ENCODE data around the gene HPSE. TPM values are rescaled to one million over a fixed set of nuclear protein-coding genes. Genes with fewer than 3 reads are reported as not detected.

HPSE gene
- total and polyA plus RNA-seq, 9 of the 15 experiments (the other 6 are each of a cell fraction or from before 2014, with no cell fraction given): 0.01 to 0.42 (median 0.14) TPM; not detected in 1

GRCh38 chr4:83364312-83364711 lies 29.7 kb upstream of the HPSE start:
- DNase-seq (ENCODE audit: extremely low read depth in 1 of 4, low spot score in 3 of 4): peak in 3 of 4 experiments; percentile 18 to 40 (median 24)
- no peak overlapping the region for H3K27ac ChIP-seq (ENCODE audit: extremely low read depth, low read depth, low read length)
- H3K9me3 ChIP-seq (replicated peaks; ENCODE audit: control insufficient read depth, insufficient read depth, low read depth, low read length): no peaks in the 10 kb centered on the region
- peak; percentile 40 for ATAC-seq
- POLR2A ChIA-PET: interaction anchor here (0.5 to 0.6 kb wide), 2 partner anchors 89 to 1970 kb away, joined by 3 to 4 read pairs; no protein-coding TSS in a partner anchor
- H3K9me1 ChIP-seq (ENCODE audit: control insufficient read depth, insufficient read depth, low read length): no peaks in the 10 kb centered on the region
- peak overlapping the region; percentile 21; the same call in 1 of the 2 replicates for H3K4me2 ChIP-seq (ENCODE audit: insufficient read depth, low read length)
- no TSS peak for BruUV-seq (replicated peaks)
- no peaks in the 10 kb centered on the region for H3K36me3 ChIP-seq (ENCODE audit: control insufficient read depth, insufficient read depth, low read length)
- no peak overlapping the region for H3K4me3 ChIP-seq
- WGBS (ENCODE audit: insufficient coverage, low coverage, missing lambda C conversion rate): 3% methylated on average over 3 of the region's 3 CpGs
- peaks cover 0 to 7% of the 10 kb centered on the region in 2 experiments; a peak in 2 of 5 replicates for H3K4me1 ChIP-seq (replicated peaks in 1 of 2; ENCODE audit: control insufficient read depth in 2 of 2, insufficient read depth in 2 of 2, low read length in 2 of 2)
- peak; percentile 15 for FAIRE-seq
- CTCF ChIA-PET (ENCODE audit: low intra/inter-chr PET ratio): no interaction called here
- intact Hi-C loops (cut with micrococcal nuclease) (loop anchor here (5.0 kb wide), 1 partner anchor 143 kb away; no protein-coding TSS in a partner anchor), in situ Hi-C loops (cut with MboI) (no loop called here)
- no peaks in the 10 kb centered on the region for H3K79me2 ChIP-seq (ENCODE audit: control insufficient read depth, insufficient read depth, low read length)
- H4K20me1 ChIP-seq (replicated peaks; ENCODE audit: control insufficient read depth, insufficient read depth, low read length): no peaks in the 10 kb centered on the region
- no peak overlapping the region for H2AFZ ChIP-seq (ENCODE audit: low read depth, low read length)
- peaks cover 0 to 10% of the 10 kb centered on the region in 2 experiments; a peak in 4 of 5 replicates for H3K27me3 ChIP-seq (ENCODE audit: control insufficient read depth in 2 of 2, insufficient read depth in 2 of 2, low read length in 2 of 2)
- H3K9ac ChIP-seq (ENCODE audit: insufficient read depth in 1 of 2, low read depth in 2 of 2, low read length in 2 of 2): no peak overlapping the region
- TF ChIP-seq ZBTB26 (CRISPR knock-in tag; IDR thresholded peaks at IDR 0.05): no peak
- TF ChIP-seq HDAC1 (IDR thresholded peaks at IDR 0.05): peak in 1 of 2 experiments; percentile 37; a peak in 1 of 4 replicates
- TF ChIP-seq ZNF584 (CRISPR knock-in tag; IDR thresholded peaks at IDR 0.05; ENCODE audit: low read depth): no peak
- TF ChIP-seq ZNF24 (IDR thresholded peaks at IDR 0.05): peak; percentile 90
- TF ChIP-seq GABPB2 (CRISPR knock-in tag; conservative IDR thresholded peaks at IDR 0.05): no peak
- TF ChIP-seq, protein P1, sequence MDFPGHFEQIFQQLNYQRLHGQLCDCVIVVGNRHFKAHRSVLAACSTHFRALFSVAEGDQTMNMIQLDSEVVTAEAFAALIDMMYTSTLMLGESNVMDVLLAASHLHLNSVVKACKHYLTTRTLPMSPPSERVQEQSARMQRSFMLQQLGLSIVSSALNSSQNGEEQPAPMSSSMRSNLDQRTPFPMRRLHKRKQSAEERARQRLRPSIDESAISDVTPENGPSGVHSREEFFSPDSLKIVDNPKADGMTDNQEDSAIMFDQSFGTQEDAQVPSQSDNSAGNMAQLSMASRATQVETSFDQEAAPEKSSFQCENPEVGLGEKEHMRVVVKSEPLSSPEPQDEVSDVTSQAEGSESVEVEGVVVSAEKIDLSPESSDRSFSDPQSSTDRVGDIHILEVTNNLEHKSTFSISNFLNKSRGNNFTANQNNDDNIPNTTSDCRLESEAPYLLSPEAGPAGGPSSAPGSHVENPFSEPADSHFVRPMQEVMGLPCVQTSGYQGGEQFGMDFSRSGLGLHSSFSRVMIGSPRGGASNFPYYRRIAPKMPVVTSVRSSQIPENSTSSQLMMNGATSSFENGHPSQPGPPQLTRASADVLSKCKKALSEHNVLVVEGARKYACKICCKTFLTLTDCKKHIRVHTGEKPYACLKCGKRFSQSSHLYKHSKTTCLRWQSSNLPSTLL (IDR thresholded peaks at IDR 0.05): no peak
- no peak for TF ChIP-seq ZC3H8 (IDR thresholded peaks at IDR 0.05)
- no peak for TF ChIP-seq SMC3 (conservative IDR thresholded peaks at IDR 0.05; ENCODE audit: insufficient read depth, low read depth, low read length)
- TF ChIP-seq PYGO2 (tag; IDR thresholded peaks at IDR 0.05): peak; percentile 63; the same call in 1 of the 2 replicates
- TF ChIP-seq HNRNPUL1 (IDR thresholded peaks at IDR 0.05; ENCODE audit: low read length): no peak
- peak; percentile 39; the same call in 1 of the 2 replicates for TF ChIP-seq JUND (IDR thresholded peaks at IDR 0.05; ENCODE audit: borderline replicate concordance, low read depth, low read length)
- TF ChIP-seq JUND (tag; IDR thresholded peaks at IDR 0.05; ENCODE audit: borderline replicate concordance, low read depth, low read length): peak; percentile 47; the same call in 1 of the 3 replicates
- TF ChIP-seq NEUROD1 (IDR thresholded peaks at IDR 0.05; ENCODE audit: borderline replicate concordance, low read depth, low read length, partially characterized antibody): no peak
- no peak for TF ChIP-seq SUPT5H (IDR thresholded peaks at IDR 0.05)
- no peak for TF ChIP-seq ZNF444 (CRISPR knock-in tag; IDR thresholded peaks at IDR 0.05)
- TF ChIP-seq FOXJ2 (tag; IDR thresholded peaks at IDR 0.05): peak; percentile 81
- TF ChIP-seq TBL1XR1 (IDR thresholded peaks at IDR 0.05; ENCODE audit: low read length in 2 of 2): peak in 1 of 2 experiments; percentile 67; a peak in 1 of 4 replicates
- peak; percentile 96 for TF ChIP-seq TEAD4 (IDR thresholded peaks at IDR 0.05; ENCODE audit: low read length)
- no peak for TF ChIP-seq TEAD4 (CRISPR knock-in tag; IDR thresholded peaks at IDR 0.05; ENCODE audit: borderline replicate concordance)
- peak in 1 of 2 experiments; percentile 52; a peak in 2 of 4 replicates for TF ChIP-seq FOXA3 (CRISPR knock-in tag; conservative IDR thresholded peaks at IDR 0.05 in 1 of 2, IDR thresholded peaks at IDR 0.05 in 1 of 2)

All from K562 (cell line).